ENCODE measurements around the gene KRTDAP.

Gene KRTDAP

DNA sequence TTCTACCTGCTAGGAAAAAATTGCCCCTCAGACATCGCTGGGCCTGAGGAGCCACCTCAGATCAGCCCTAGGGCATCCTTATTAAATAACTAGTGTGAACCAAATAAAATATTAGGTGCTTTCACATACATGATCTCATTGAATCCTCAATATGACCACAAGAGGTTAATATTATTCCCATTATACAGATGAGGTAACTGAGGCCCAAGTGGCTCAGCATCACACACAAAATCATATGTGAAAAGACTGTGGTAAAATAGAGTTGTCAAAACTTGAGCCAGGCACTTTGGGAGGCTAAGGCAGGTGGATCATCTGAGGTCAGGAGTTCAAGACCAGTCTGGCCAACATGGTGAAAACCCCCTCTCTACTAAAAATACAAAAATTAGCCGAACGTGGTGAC is 26.0 kb upstream of the KRTDAP start:
- TF ChIP-seq, protein P1, sequence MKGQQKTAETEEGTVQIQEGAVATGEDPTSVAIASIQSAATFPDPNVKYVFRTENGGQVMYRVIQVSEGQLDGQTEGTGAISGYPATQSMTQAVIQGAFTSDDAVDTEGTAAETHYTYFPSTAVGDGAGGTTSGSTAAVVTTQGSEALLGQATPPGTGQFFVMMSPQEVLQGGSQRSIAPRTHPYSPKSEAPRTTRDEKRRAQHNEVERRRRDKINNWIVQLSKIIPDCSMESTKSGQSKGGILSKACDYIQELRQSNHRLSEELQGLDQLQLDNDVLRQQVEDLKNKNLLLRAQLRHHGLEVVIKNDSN (IDR thresholded peaks at IDR 0.05) = no peak
- TF ChIP-seq, protein P2, sequence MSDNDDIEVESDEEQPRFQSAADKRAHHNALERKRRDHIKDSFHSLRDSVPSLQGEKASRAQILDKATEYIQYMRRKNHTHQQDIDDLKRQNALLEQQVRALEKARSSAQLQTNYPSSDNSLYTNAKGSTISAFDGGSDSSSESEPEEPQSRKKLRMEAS (IDR thresholded peaks at IDR 0.05) = no peak
- TF ChIP-seq RAD21 (IDR thresholded peaks at IDR 0.05; ENCODE audit: low read depth) = no peak
- TF ChIP-seq EP300 (IDR thresholded peaks at IDR 0.05; ENCODE audit: borderline replicate concordance) = no peak
- no peak for TF ChIP-seq NFIC (IDR thresholded peaks at IDR 0.05)
- TF ChIP-seq ZBTB7A (IDR thresholded peaks at IDR 0.05; ENCODE audit: low read depth) = no peak
- TF ChIP-seq YY1 (IDR thresholded peaks at IDR 0.05; ENCODE audit: low read depth) = no peak
- TF ChIP-seq CEBPB (IDR thresholded peaks at IDR 0.05) = no peak
- no peak for TF ChIP-seq TCF12 (IDR thresholded peaks at IDR 0.05; ENCODE audit: low read depth)
- TF ChIP-seq TAF1 (IDR thresholded peaks at IDR 0.05; ENCODE audit: low read depth) = no peak

DNA sequence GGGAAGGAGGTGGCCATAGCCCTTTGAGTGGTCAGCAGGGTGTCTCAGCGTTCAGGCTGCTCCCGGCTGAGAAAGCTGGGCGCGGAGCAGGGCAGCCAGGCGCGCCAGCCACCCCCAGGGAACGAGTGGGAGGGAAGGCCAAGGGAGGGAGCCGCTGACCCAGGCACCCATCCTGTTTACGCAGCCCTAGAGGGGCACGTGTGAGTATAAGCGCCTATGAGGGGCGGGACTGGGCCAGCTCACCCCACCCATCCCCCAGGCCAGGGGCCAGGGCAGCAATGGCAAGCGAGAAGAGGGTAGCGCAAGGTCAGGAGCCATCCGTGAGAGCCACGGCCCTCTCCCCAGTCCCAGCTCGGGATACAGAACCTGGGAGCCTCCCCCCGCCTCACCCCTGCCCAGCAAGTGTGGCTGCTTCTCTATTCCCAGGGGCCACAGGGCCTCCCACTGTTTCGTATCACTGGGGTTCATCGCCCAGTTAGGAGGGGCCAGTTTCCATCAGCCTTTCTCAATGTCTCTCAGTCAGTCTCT is 24.1 kb upstream of the KRTDAP start:
- no peak for TF ChIP-seq CEBPB (IDR thresholded peaks at IDR 0.05)
- no peak for TF ChIP-seq YY1 (IDR thresholded peaks at IDR 0.05; ENCODE audit: low read depth)
- TF ChIP-seq EGR1 (IDR thresholded peaks at IDR 0.05) = no peak
- no peak for TF ChIP-seq TCF12 (IDR thresholded peaks at IDR 0.05; ENCODE audit: low read depth)
- TF ChIP-seq ZBTB7A (IDR thresholded peaks at IDR 0.05; ENCODE audit: low read depth) = no peak
- TF ChIP-seq, protein P3, sequence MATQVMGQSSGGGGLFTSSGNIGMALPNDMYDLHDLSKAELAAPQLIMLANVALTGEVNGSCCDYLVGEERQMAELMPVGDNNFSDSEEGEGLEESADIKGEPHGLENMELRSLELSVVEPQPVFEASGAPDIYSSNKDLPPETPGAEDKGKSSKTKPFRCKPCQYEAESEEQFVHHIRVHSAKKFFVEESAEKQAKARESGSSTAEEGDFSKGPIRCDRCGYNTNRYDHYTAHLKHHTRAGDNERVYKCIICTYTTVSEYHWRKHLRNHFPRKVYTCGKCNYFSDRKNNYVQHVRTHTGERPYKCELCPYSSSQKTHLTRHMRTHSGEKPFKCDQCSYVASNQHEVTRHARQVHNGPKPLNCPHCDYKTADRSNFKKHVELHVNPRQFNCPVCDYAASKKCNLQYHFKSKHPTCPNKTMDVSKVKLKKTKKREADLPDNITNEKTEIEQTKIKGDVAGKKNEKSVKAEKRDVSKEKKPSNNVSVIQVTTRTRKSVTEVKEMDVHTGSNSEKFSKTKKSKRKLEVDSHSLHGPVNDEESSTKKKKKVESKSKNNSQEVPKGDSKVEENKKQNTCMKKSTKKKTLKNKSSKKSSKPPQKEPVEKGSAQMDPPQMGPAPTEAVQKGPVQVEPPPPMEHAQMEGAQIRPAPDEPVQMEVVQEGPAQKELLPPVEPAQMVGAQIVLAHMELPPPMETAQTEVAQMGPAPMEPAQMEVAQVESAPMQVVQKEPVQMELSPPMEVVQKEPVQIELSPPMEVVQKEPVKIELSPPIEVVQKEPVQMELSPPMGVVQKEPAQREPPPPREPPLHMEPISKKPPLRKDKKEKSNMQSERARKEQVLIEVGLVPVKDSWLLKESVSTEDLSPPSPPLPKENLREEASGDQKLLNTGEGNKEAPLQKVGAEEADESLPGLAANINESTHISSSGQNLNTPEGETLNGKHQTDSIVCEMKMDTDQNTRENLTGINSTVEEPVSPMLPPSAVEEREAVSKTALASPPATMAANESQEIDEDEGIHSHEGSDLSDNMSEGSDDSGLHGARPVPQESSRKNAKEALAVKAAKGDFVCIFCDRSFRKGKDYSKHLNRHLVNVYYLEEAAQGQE (IDR thresholded peaks at IDR 0.05; ENCODE audit: low read depth) = no peak

DNA sequence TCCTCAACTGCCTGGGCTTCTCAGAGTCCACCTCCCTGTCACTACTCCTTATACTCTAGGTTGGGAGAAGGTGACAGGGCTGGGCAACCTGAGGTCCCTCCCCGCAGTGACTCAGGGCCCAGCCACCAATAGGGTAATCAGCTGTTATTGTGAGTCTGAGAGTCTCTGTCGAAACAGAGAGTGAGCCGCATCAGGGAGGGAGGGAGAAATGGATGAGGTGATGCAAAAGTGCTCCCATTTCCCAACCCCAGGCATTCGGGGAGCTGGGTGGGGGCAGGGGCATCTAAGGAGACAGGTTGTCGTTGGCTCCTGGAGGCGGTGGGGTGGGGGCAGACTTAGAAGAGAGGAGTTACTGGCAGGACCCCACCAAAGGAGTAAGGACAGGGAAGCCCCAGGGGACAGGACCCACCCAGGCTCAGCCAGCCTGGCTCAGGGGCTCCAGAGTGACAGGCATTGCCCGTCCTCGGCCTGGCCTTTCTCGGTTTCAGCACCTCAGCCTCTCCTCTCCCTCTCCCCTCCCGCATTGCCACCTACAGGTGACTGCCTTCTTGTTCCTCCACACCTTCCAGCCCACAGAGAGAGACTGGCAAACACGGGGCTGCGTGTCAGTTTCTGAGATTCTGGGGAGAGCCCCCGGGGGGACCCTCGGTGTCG is 23.5 kb upstream of the KRTDAP start, which contains the start of gene DMKN:
DMKN (minus strand) TSS at position 22 of the 654 bp plus-strand sequence. CDS start 174 bp downstream, outside the sequence.
- TF ChIP-seq, protein P3 (IDR thresholded peaks at IDR 0.05; ENCODE audit: low read depth) = no peak
- TF ChIP-seq FOXM1 (IDR thresholded peaks at IDR 0.05; ENCODE audit: borderline replicate concordance, low read depth) (no peak), NFIC (IDR thresholded peaks at IDR 0.05) (no peak), YY1 (IDR thresholded peaks at IDR 0.05; ENCODE audit: low read depth) (no peak), TAF1 (IDR thresholded peaks at IDR 0.05; ENCODE audit: low read depth) (no peak), CEBPB (IDR thresholded peaks at IDR 0.05) (no peak), EGR1 (IDR thresholded peaks at IDR 0.05) (no peak), CREB1 (IDR thresholded peaks at IDR 0.05; ENCODE audit: low read depth) (no peak), TCF12 (IDR thresholded peaks at IDR 0.05; ENCODE audit: low read depth) (no peak), EP300 (IDR thresholded peaks at IDR 0.05; ENCODE audit: borderline replicate concordance) (no peak)
- TF ChIP-seq, protein P1 (IDR thresholded peaks at IDR 0.05) = no peak
- TF ChIP-seq, protein P2 (IDR thresholded peaks at IDR 0.05) = no peak

DNA sequence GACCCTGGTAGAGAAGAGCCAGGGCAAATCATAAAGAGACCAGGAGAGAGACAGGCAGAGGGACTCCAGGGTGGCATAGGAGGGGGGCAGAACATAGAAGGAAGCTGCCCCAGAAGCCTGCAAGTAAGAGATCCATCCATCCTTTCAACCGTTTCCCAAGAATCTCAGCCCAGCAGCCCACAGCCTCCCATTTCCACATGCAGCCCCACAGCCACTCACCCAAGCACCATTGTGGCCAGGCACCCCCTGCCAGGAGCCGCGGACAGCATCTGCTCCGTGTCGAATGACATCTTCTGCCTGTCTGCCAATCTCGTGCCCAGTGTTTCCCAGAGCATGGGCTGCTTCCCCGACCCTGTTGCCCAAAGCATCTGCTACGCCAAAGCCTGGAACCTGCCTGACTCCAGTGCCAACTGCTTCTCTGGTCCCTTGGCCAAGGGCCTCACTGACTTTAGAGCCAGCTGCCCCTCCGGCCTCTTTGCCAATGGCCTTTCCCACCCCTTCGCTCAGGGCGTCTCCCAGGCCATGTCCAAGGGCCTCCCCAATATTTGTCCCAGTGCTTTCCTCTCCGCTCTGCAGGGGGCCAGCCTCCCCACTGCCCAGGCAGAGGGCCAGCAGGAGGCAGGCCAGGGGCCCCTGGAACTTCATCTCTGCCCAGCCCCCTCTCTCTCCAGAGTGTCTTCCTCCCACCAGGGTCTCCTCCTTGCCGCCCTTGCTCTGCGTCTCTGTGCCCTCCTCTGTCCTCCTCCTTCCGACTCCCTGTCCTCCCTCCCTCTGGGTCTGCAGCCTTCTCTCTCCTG is 22.8 kb upstream of the KRTDAP start:
- no peak for TF ChIP-seq TEAD4 (IDR thresholded peaks at IDR 0.05)

DNA sequence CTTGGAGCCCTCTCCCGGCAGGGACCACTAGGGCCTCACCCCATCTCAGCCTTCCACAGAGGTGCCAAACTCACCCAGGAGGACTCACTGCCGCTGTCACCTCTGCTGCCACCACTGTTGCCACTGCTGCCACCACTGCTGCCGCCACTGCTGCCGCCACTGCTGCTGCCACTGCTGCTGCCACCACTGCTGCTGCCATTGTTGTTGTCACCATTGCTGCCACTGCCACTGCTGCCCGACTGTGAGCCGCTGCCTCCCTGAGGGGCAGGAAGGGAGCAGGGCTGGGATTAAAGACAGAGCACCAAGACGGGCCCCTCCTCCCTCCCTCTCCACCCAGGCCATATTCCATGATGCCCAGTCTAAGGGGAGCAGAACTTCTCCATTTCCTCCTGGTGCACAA is 21.1 kb upstream of the KRTDAP start:
- TF ChIP-seq CEBPB (IDR thresholded peaks at IDR 0.05) (no peak), YY1 (IDR thresholded peaks at IDR 0.05; ENCODE audit: low read depth) (no peak), TCF12 (IDR thresholded peaks at IDR 0.05; ENCODE audit: low read depth) (no peak), EP300 (IDR thresholded peaks at IDR 0.05; ENCODE audit: borderline replicate concordance) (no peak), NFIC (IDR thresholded peaks at IDR 0.05) (no peak), CREB1 (IDR thresholded peaks at IDR 0.05; ENCODE audit: low read depth) (no peak), RAD21 (IDR thresholded peaks at IDR 0.05; ENCODE audit: low read depth) (no peak), FOXM1 (IDR thresholded peaks at IDR 0.05; ENCODE audit: borderline replicate concordance, low read depth) (no peak), ZBTB7A (IDR thresholded peaks at IDR 0.05; ENCODE audit: low read depth) (no peak), TAF1 (IDR thresholded peaks at IDR 0.05; ENCODE audit: low read depth) (no peak), EGR1 (IDR thresholded peaks at IDR 0.05) (no peak), TEAD4 (IDR thresholded peaks at IDR 0.05) (no peak)
- TF ChIP-seq, protein P2 (IDR thresholded peaks at IDR 0.05) = no peak
- TF ChIP-seq, protein P3 (IDR thresholded peaks at IDR 0.05; ENCODE audit: low read depth) = no peak
- TF ChIP-seq, protein P1 (IDR thresholded peaks at IDR 0.05) = no peak
